ENCODE measurements around the gene BACH2. TPM values are rescaled to one million over a fixed set of nuclear protein-coding genes. Genes with fewer than 3 reads are reported as not detected.

Gene BACH2
- polyA plus RNA-seq, 1 of the 3 experiments (the other 2 are of a cell fraction), result 0.46 TPM

DNA sequence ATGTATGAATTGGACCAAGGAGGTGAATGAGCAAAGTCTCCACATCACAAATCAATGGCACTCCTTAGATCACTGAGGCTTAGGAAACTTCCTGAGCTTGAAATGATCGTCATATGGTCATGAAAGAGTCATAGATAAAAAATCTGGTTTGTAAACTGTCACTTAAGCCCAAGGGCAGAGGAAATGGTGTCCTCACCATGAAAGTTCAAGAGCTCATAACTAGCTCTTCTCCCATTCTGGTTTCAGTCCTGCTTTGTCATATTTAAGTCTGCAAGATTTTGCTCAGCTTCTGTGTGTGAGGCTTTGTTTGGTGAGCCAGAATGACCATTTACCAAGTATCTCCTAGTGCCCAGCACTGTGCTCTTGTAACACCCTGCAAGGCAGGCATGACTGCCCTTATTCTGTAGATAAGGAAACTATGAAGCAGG is 341.9 kb downstream of the BACH2 start:
- Histone ChIP-seq H3K27me3 (ENCODE audit: insufficient read depth) (no peaks in the 10 kb centered on the region), H4K20me1 (ENCODE audit: insufficient read depth) (no peaks in the 10 kb centered on the region), H3K9me2 (no peaks in the 10 kb centered on the region), H3K4me3 (ENCODE audit: low read depth in 2 of 2, low read length in 1 of 2) (no peak overlapping the region), H3F3A (replicated peaks; ENCODE audit: insufficient read depth) (no peaks in the 10 kb centered on the region), H3K36me3 (replicated peaks in 1 of 2; ENCODE audit: control insufficient read depth in 1 of 2, insufficient read depth in 2 of 2, low read length in 1 of 2) (no peaks in the 10 kb centered on the region), H3K79me2 (ENCODE audit: insufficient read depth) (no peaks in the 10 kb centered on the region), H3K9me3 (no peaks in the 10 kb centered on the region), H3K27ac (ENCODE audit: low read depth in 2 of 2, low read length in 1 of 2) (no peak overlapping the region), H3K9ac (no peak overlapping the region), H3K4me2 (no peak overlapping the region), H3K4me1 (ENCODE audit: control insufficient read depth in 1 of 2, insufficient read depth in 2 of 2, low read depth in 1 of 2, low read length in 1 of 2) (peaks cover 0 to 20% of the 10 kb centered on the region in 2 experiments; a peak in 2 of 4 replicates), H2AFZ (ENCODE audit: low read depth) (no peak overlapping the region)
- WGBS (ENCODE audit: low lambda C conversion rate), result 36% methylated on average over 1 of the region's 1 CpG
- CTCF ChIA-PET, result interaction anchor here (1.1 to 3.1 kb wide), 3 partner anchors 11 to 15 kb away, joined by 3 to 19 read pairs (median 7); no protein-coding TSS in a partner anchor
- DNase-seq, result no peak
- TF ChIP-seq, protein P1, sequence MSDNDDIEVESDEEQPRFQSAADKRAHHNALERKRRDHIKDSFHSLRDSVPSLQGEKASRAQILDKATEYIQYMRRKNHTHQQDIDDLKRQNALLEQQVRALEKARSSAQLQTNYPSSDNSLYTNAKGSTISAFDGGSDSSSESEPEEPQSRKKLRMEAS (IDR thresholded peaks at IDR 0.05; ENCODE audit: low read depth), result no peak
- TF ChIP-seq, protein P2, sequence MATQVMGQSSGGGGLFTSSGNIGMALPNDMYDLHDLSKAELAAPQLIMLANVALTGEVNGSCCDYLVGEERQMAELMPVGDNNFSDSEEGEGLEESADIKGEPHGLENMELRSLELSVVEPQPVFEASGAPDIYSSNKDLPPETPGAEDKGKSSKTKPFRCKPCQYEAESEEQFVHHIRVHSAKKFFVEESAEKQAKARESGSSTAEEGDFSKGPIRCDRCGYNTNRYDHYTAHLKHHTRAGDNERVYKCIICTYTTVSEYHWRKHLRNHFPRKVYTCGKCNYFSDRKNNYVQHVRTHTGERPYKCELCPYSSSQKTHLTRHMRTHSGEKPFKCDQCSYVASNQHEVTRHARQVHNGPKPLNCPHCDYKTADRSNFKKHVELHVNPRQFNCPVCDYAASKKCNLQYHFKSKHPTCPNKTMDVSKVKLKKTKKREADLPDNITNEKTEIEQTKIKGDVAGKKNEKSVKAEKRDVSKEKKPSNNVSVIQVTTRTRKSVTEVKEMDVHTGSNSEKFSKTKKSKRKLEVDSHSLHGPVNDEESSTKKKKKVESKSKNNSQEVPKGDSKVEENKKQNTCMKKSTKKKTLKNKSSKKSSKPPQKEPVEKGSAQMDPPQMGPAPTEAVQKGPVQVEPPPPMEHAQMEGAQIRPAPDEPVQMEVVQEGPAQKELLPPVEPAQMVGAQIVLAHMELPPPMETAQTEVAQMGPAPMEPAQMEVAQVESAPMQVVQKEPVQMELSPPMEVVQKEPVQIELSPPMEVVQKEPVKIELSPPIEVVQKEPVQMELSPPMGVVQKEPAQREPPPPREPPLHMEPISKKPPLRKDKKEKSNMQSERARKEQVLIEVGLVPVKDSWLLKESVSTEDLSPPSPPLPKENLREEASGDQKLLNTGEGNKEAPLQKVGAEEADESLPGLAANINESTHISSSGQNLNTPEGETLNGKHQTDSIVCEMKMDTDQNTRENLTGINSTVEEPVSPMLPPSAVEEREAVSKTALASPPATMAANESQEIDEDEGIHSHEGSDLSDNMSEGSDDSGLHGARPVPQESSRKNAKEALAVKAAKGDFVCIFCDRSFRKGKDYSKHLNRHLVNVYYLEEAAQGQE (IDR thresholded peaks at IDR 0.05; ENCODE audit: low read depth, low read length), result no peak
- TF ChIP-seq SIN3A (IDR thresholded peaks at IDR 0.05; ENCODE audit: borderline replicate concordance, low read depth, low read length) (no peak), FOSL2 (IDR thresholded peaks at IDR 0.05; ENCODE audit: borderline replicate concordance, low read depth) (no peak), NRF1 (IDR thresholded peaks at IDR 0.05; ENCODE audit: low read depth, low read length) (no peak), TEAD4 (IDR thresholded peaks at IDR 0.05; ENCODE audit: borderline replicate concordance, insufficient read depth) (no peak), RCOR1 (IDR thresholded peaks at IDR 0.05; ENCODE audit: low read length) (no peak), FOXJ3 (CRISPR knock-in tag; IDR thresholded peaks at IDR 0.05) (no peak), NFIC (IDR thresholded peaks at IDR 0.05; ENCODE audit: borderline replicate concordance) (no peak), TCF12 (IDR thresholded peaks at IDR 0.05) (no peak), CHD2 (IDR thresholded peaks at IDR 0.05; ENCODE audit: low read length, partially characterized antibody) (no peak), RFX5 (IDR thresholded peaks at IDR 0.05; ENCODE audit: low read length) (no peak), TAF1 (IDR thresholded peaks at IDR 0.05; ENCODE audit: borderline replicate concordance, low read depth, low read length) (no peak), ELF1 (IDR thresholded peaks at IDR 0.05) (no peak), SMC3 (IDR thresholded peaks at IDR 0.05; ENCODE audit: low read depth, low read length) (no peak)
- TF ChIP-seq, protein P3, sequence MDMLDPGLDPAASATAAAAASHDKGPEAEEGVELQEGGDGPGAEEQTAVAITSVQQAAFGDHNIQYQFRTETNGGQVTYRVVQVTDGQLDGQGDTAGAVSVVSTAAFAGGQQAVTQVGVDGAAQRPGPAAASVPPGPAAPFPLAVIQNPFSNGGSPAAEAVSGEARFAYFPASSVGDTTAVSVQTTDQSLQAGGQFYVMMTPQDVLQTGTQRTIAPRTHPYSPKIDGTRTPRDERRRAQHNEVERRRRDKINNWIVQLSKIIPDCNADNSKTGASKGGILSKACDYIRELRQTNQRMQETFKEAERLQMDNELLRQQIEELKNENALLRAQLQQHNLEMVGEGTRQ (IDR thresholded peaks at IDR 0.05; ENCODE audit: borderline replicate concordance, low read depth, low read length), result no peak
- POLR2A ChIA-PET, result no interaction called here

Measured in SK-N-SH (cell line).